Calu3 (cell line): ENCODE measurements around the gene FXYD6. TPM values are rescaled to one million over a fixed set of nuclear protein-coding genes. Genes with fewer than 3 reads are reported as not detected.

Experiments
- BruUV-seq: library from RNA; stranded (reverse); fragments of 400-500 nt; replicated peaks from 2 replicates; lab custom pipeline; 2021; lab: Mats Ljungman, UMichigan
- CTCF ChIA-PET: fragments of 300-600 bp; sonication (Branson Sonifier 250); formaldehyde crosslinking; loops from one replicate; lab custom pipeline; 2022; ENCODE audit warnings: antibody characterized with exemption; lab: Charles Lee
- DNase-seq: peaks from one replicate; pipeline ENCODE4 v3.0.0; 2022
- H3K27ac Mint-ChIP-seq: one replicate; pipeline ENCODE4 v1.8.0; 2022; ENCODE audit warnings: mixed read lengths; ENCODE audit not compliant: unreplicated experiment
- H3K27me3 Mint-ChIP-seq: one replicate; pipeline ENCODE4 v1.8.0; 2022; ENCODE audit warnings: mixed read lengths; ENCODE audit not compliant: unreplicated experiment
- H3K36me3 Mint-ChIP-seq: one replicate; pipeline ENCODE4 v1.8.0; 2022; ENCODE audit warnings: mild to moderate bottlenecking, moderate library complexity, mixed read lengths; ENCODE audit not compliant: insufficient read depth, unreplicated experiment
- H3K4me1 Mint-ChIP-seq: one replicate; pipeline ENCODE4 v1.8.0; 2022; ENCODE audit warnings: mild to moderate bottlenecking, low read depth, mixed read lengths; ENCODE audit not compliant: unreplicated experiment
- H3K4me3 Mint-ChIP-seq: one replicate; pipeline ENCODE4 v1.8.0; 2022; ENCODE audit warnings: mild to moderate bottlenecking, low read depth, moderate library complexity, mixed read lengths; ENCODE audit not compliant: unreplicated experiment
- H3K9me3 Mint-ChIP-seq: one replicate; pipeline ENCODE4 v1.8.0; 2022; ENCODE audit warnings: low read depth, mixed read lengths; ENCODE audit not compliant: unreplicated experiment
- CTCF ChIP-seq: fragments of 200-600 bp; IDR thresholded peaks from one replicate; pipeline ENCODE4 v1.8.0; 2022; ENCODE audit warnings: antibody characterized with exemption; ENCODE audit not compliant: unreplicated experiment
- intact Hi-C: fragments of 100-400 bp; cut with micrococcal nuclease; formaldehyde crosslinking; loops from one replicate; pipeline ENCODE4 v1.10.0; 2022; ENCODE audit not compliant: unreplicated experiment
- total RNA-seq: library from RNA; stranded (reverse); gene quantifications from 2 replicates; pipeline ENCODE4 v1.2.3, GENCODE V29; 2022

Gene FXYD6
- total RNA-seq, 1 experiment from 2014 or later, result 0.61 TPM

- Mint-ChIP-seq H3K27me3 (peaks cover 83% of the 10 kb centered on the region), H3K27ac (no peak overlapping the region), H3K4me1 (no peaks in the 10 kb centered on the region), H3K36me3 (no peaks in the 10 kb centered on the region), H3K9me3 (no peaks in the 10 kb centered on the region), H3K4me3 (no peak overlapping the region)
- TF ChIP-seq CTCF, result no peak
- no TSS peak for BruUV-seq
- CTCF ChIA-PET, result no interaction called here
- intact Hi-C loops, result no loop called here
- no peak for DNase-seq
These were observed 6.6 kb upstream of the FXYD6 start for GRCh38 chr11:117883063-117883462.

- Mint-ChIP-seq H3K4me1 (no peaks in the 10 kb centered on the region), H3K27ac (no peak overlapping the region), H3K9me3 (no peaks in the 10 kb centered on the region), H3K36me3 (no peaks in the 10 kb centered on the region), H3K4me3 (no peak overlapping the region), H3K27me3 (peaks cover 83% of the 10 kb centered on the region)
- no peak for DNase-seq
- BruUV-seq, result no TSS peak
- CTCF ChIA-PET, result no interaction called here
- no peak for TF ChIP-seq CTCF
- intact Hi-C loops, result no loop called here
These were observed 6.0 kb upstream of the FXYD6 start for GRCh38 chr11:117882311-117882905.

DNA sequence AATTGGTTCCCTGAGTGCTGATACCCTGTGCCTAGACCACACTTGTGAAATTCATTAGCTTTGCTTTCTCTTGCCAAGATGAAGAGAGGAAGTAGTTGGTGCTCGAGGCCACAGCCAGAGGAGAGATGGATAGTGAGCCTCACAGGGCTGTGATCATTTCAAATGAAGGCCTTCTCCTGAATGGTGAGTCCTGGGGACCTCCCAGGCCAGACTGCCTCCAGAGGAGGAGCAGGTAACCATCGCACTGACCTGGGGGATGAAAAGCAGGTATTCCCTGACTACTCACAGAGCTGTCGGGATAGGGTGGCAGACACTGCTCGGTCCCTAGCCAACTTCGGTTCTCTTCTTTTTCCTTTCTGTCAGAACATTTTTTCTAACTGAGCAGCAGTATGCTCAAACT is 4.8 kb upstream of the FXYD6 start:
- H3K27me3 Mint-ChIP-seq, result peaks cover 90% of the 10 kb centered on the region
- no peak overlapping the region for H3K4me3 Mint-ChIP-seq
- peaks cover 3% of the 10 kb centered on the region for H3K4me1 Mint-ChIP-seq

DNA sequence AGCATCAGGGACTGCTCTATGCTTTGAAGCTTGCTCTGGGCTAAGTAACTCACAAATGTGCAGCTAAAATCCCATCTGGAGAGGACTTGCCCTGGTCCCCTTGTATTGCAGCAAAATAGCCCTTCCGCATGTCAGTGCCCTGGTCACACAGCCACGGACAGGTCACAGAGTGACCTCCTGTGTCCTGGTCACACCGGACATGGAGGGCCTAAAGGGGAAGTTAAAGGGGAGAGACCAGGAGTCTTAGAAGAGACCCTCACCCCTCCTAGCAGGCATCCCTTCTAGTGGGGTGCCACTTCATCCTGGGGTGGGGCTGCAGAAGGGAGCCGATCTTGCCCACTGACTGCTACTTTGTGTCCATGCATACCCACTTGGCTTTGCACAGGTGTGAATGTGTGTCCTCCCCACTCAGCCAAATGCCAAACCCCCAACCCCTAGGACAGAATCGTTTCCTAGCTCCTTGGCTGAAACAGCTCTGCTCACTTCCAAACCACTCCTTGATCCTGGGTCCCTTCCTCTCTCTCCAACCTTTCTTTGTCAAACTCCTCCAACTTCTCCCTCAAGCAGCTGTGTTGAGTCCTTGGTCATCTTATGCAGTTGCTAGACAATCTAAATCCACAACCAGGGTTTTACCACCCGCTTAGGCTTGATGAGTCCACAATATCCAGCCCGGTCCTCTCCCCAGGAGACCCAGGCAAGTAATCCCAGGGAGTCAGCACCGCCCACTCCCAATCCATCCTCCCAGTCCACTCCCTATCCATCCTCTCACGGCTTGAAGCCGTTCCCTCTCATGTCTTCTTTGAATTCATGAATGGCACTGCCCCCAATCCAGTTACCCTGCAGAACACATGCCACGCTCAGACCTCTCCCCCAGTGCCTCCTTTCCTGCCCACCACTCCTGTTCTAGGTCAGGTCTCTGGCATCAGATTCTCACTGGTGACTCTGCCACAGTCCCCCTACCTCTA is 3.3 kb upstream of the FXYD6 start:
- intact Hi-C loops, result no loop called here
- Mint-ChIP-seq H3K27ac (no peak overlapping the region), H3K27me3 (peaks cover 96% of the 10 kb centered on the region), H3K4me1 (peaks cover 8% of the 10 kb centered on the region), H3K4me3 (no peak overlapping the region), H3K36me3 (peaks cover 7% of the 10 kb centered on the region), H3K9me3 (no peaks in the 10 kb centered on the region)
- TF ChIP-seq CTCF, result no peak
- CTCF ChIA-PET, result interaction anchor here (0.7 kb wide), 1 partner anchor 12 kb away, joined by 3 read pairs; no protein-coding TSS in a partner anchor
- BruUV-seq, result no TSS peak
- DNase-seq, result no peak

More for the DNA sequence above, 4.8 kb upstream of the FXYD6 start:
- no TSS peak for BruUV-seq
- CTCF ChIA-PET, result no interaction called here
- H3K27ac Mint-ChIP-seq, result no peak overlapping the region
- intact Hi-C loops, result no loop called here
- no peak for TF ChIP-seq CTCF
- no peak for DNase-seq
- peaks cover 2% of the 10 kb centered on the region for H3K36me3 Mint-ChIP-seq
- H3K9me3 Mint-ChIP-seq, result no peaks in the 10 kb centered on the region
